ENCODE measurements around the gene HOXC4. TPM values are rescaled to one million over a fixed set of nuclear protein-coding genes. Genes with fewer than 3 reads are reported as not detected.

Gene HOXC4
- polyA plus RNA-seq, 2 of the 4 experiments (the other 2 are of a cell fraction), result 1.3 to 4.0 TPM

- H3K9me3 ChIP-seq, result no peaks in the 10 kb centered on the region
- H3K27ac ChIP-seq, result no peak overlapping the region
- 91% methylated on average over 46 of the region's 46 CpGs for WGBS (ENCODE audit: missing lambda C conversion rate)
- TF ChIP-seq CEBPB (IDR thresholded peaks at IDR 0.05) (0 out of 4 replicates have a peak, but pooled peaks of 1 of the 2 experiments have one; percentile 15), ZC3H11A (IDR thresholded peaks at IDR 0.05) (no peak)
- FAIRE-seq (no peak), DNase-seq (ENCODE audit: low read depth in 1 of 2, low spot score in 1 of 2) (no peak), ATAC-seq (no peak)
- H3K4me1 ChIP-seq, result peaks cover 17% of the 10 kb centered on the region
- ChIA-PET POLR2A (interaction anchor here (0.6 kb wide), 1 partner anchor 158 kb away, joined by 3 read pairs; the partner anchor contains the start of gene SMUG1), CTCF (interaction anchor here (0.7 to 27.9 kb wide), 13 partner anchors 8 to 287 kb away, joined by 3 to 476 read pairs (median 8); partner anchors contain the start of genes HOXC4, HOXC8 and SMUG1)
- H3K4me2 ChIP-seq, result no peak overlapping the region
- no peak overlapping the region for H3K4me3 ChIP-seq
Observed at GRCh38 chr12:54030889-54031471, 22.7 kb upstream of the HOXC4 start.

- no peak for ATAC-seq
- H3K27ac ChIP-seq, result no peak overlapping the region
- POLR2A ChIA-PET, result interaction anchor here (0.6 to 2.1 kb wide), 4 partner anchors 10 to 176 kb away, joined by 3 to 26 read pairs (median 8); partner anchors contain the start of gene SMUG1
- WGBS (ENCODE audit: missing lambda C conversion rate), result 93% methylated on average over 16 of the region's 16 CpGs
- H3K4me2 ChIP-seq, result no peak overlapping the region
- CTCF ChIA-PET, result interaction anchor here (0.7 to 27.9 kb wide), 20 partner anchors 9 to 287 kb away, joined by 3 to 476 read pairs (median 9); partner anchors contain the start of genes HOXC10, HOXC4, HOXC8 and HOXC9
- no peak for TF ChIP-seq ZSCAN20 (CRISPR knock-in tag; IDR thresholded peaks at IDR 0.05)
- no peak for TF ChIP-seq ELK1 (IDR thresholded peaks at IDR 0.05; ENCODE audit: low read depth, low read length)
- TF ChIP-seq KDM1A (IDR thresholded peaks at IDR 0.05; ENCODE audit: low read depth), result no peak
- no peak for TF ChIP-seq CHD2 (IDR thresholded peaks at IDR 0.05; ENCODE audit: low read length, partially characterized antibody)
- no peak for TF ChIP-seq NFE2L2 (conservative IDR thresholded peaks at IDR 0.05; ENCODE audit: low read length)
- no peak for TF ChIP-seq BCL3 (IDR thresholded peaks at IDR 0.05)
- TF ChIP-seq MAZ (IDR thresholded peaks at IDR 0.05; ENCODE audit: borderline replicate concordance, low read depth, low read length), result no peak
- TF ChIP-seq FOXS1 (CRISPR knock-in tag; IDR thresholded peaks at IDR 0.05), result no peak
- no peak for TF ChIP-seq MYC (IDR thresholded peaks at IDR 0.05; ENCODE audit: borderline replicate concordance, low read length)
- FAIRE-seq, result no peak
- H3K4me1 ChIP-seq, result peaks cover 14% of the 10 kb centered on the region
- H3K4me3 ChIP-seq, result no peak overlapping the region
- no peaks in the 10 kb centered on the region for H3K9me3 ChIP-seq
- no peak for DNase-seq (ENCODE audit: low read depth in 1 of 2, low spot score in 1 of 2)
Observed at GRCh38 chr12:54031480-54031879, 22.2 kb upstream of the HOXC4 start.

- no peak overlapping the region; the same call in 2 of the 3 replicates for H3K4me3 ChIP-seq
- H3K27ac ChIP-seq, result no peak overlapping the region; a peak in 1 of 6 replicates
- ChIA-PET CTCF (interaction anchor here (0.5 to 27.9 kb wide), 47 partner anchors 10 to 1924 kb away, joined by 3 to 476 read pairs (median 4); partner anchors contain the start of genes HOXC10, HOXC4, HOXC8 and HOXC9), POLR2A (interaction anchor here (0.7 to 2.1 kb wide), 14 partner anchors 9 to 184 kb away, joined by 3 to 26 read pairs (median 6); partner anchors contain the start of genes HOXC4, HOXC8 and SMUG1)
- WGBS (ENCODE audit: missing lambda C conversion rate), result 48% methylated on average over 6 of the region's 6 CpGs
- no peak for FAIRE-seq
- peak overlapping the region; percentile 89 for H3K4me2 ChIP-seq
- no peak for DNase-seq (ENCODE audit: low read depth in 1 of 2, low spot score in 1 of 2)
- no peaks in the 10 kb centered on the region for H3K9me3 ChIP-seq
- ATAC-seq, result peak in 1 of 2 experiments; percentile 4; a peak in 3 of 6 replicates
- peaks cover 20% of the 10 kb centered on the region for H3K4me1 ChIP-seq
- TF ChIP-seq HES2 (IDR thresholded peaks at IDR 0.05), result no peak
- no peak for TF ChIP-seq HOXB13 (CRISPR knock-in tag; IDR thresholded peaks at IDR 0.05; ENCODE audit: low read depth)
- TF ChIP-seq ESRRA (IDR thresholded peaks at IDR 0.05; ENCODE audit: borderline replicate concordance, low read length), result no peak
- no peak for TF ChIP-seq ELK1 (IDR thresholded peaks at IDR 0.05; ENCODE audit: low read depth, low read length)
- no peak for TF ChIP-seq PBX3 (IDR thresholded peaks at IDR 0.05)
- TF ChIP-seq CBX2 (IDR thresholded peaks at IDR 0.05; ENCODE audit: borderline replicate concordance, low read depth), result no peak
- no peak for TF ChIP-seq HDAC2 (IDR thresholded peaks at IDR 0.05)
- no peak for TF ChIP-seq USF2 (IDR thresholded peaks at IDR 0.05)
- no peak for TF ChIP-seq GATA3 (IDR thresholded peaks at IDR 0.05; ENCODE audit: borderline replicate concordance)
- TF ChIP-seq FOSB (CRISPR knock-in tag; IDR thresholded peaks at IDR 0.05), result no peak
- no peak for TF ChIP-seq ATOH8 (CRISPR knock-in tag; IDR thresholded peaks at IDR 0.05; ENCODE audit: low read depth)
- no peak for TF ChIP-seq KDM1A (IDR thresholded peaks at IDR 0.05; ENCODE audit: low read depth)
- TF ChIP-seq NPAS2 (CRISPR knock-in tag; IDR thresholded peaks at IDR 0.05; ENCODE audit: borderline replicate concordance), result no peak
- no peak for TF ChIP-seq RCOR1 (IDR thresholded peaks at IDR 0.05; ENCODE audit: low read depth, low read length)
- TF ChIP-seq JUN (IDR thresholded peaks at IDR 0.05), result no peak
- no peak for TF ChIP-seq EHF (CRISPR knock-in tag; IDR thresholded peaks at IDR 0.05)
- no peak for TF ChIP-seq CEBPB (IDR thresholded peaks at IDR 0.05)
Observed at GRCh38 chr12:54032086-54032619, 21.5 kb upstream of the HOXC4 start.

All from A549 (cell line).